Glutamatergic neuron (in vitro differentiated cells): ENCODE data around the gene UBE2J2. TPM values are rescaled to one million over a fixed set of nuclear protein-coding genes. Genes with fewer than 3 reads are reported as not detected.

ENCODE experiments used
- DNase-seq: peaks from one replicate; pipeline ENCODE4 v3.0.0; 2022
- H3K27ac Mint-ChIP-seq: one replicate; pipeline ENCODE4 v1.8.0; 2020; ENCODE audit warnings: mild to moderate bottlenecking, mixed read lengths, inconsistent platforms; ENCODE audit not compliant: unreplicated experiment
- H3K27me3 Mint-ChIP-seq: one replicate; pipeline ENCODE4 v1.8.0; 2020; ENCODE audit warnings: mild to moderate bottlenecking, moderate library complexity, mixed read lengths, inconsistent platforms; ENCODE audit not compliant: unreplicated experiment
- H3K36me3 Mint-ChIP-seq: one replicate; pipeline ENCODE4 v1.8.0; 2020; ENCODE audit warnings: mild to moderate bottlenecking, mixed read lengths, inconsistent platforms; ENCODE audit not compliant: unreplicated experiment
- H3K4me1 Mint-ChIP-seq: one replicate; pipeline ENCODE4 v1.8.0; 2020; ENCODE audit warnings: mild to moderate bottlenecking, low read depth, mixed read lengths, inconsistent platforms; ENCODE audit not compliant: unreplicated experiment
- H3K4me3 Mint-ChIP-seq: one replicate; pipeline ENCODE4 v1.8.0; 2020; ENCODE audit warnings: mild to moderate bottlenecking, mixed read lengths, inconsistent platforms; ENCODE audit not compliant: unreplicated experiment
- H3K9me3 Mint-ChIP-seq: one replicate; pipeline ENCODE4 v1.8.0; 2020; ENCODE audit warnings: mild to moderate bottlenecking, moderate library complexity, mixed read lengths, inconsistent platforms; ENCODE audit not compliant: unreplicated experiment
- CTCF ChIP-seq: fragments of 200-600 bp; sonication (generic); IDR thresholded peaks from one replicate; pipeline ENCODE4 v1.5.0; 2021; ENCODE audit not compliant: partially characterized antibody, unreplicated experiment
- total RNA-seq: library from RNA; stranded (reverse); fragmentation: NEBNext Ultra II Directional; extraction: Animal tissue kit (Norgen Biotek cat#: 25700); gene quantifications from one replicate; pipeline ENCODE4 v1.2.1, GENCODE V29; 2021; ENCODE audit not compliant: unreplicated experiment

Gene UBE2J2
- total RNA-seq, 1 donor from 2014 or later: 88.1 TPM

- Mint-ChIP-seq H3K27ac (no peak overlapping the region), H3K4me1 (peaks cover 9% of the 10 kb centered on the region), H3K9me3 (peaks cover 12% of the 10 kb centered on the region), H3K4me3 (no peak overlapping the region), H3K27me3 (peaks cover 13% of the 10 kb centered on the region), H3K36me3 (peaks cover under 1% of the 10 kb centered on the region)
- no peak for TF ChIP-seq CTCF
- DNase-seq: no peak
These were observed 45.5 kb downstream of the UBE2J2 start for GRCh38 chr1:1228187-1228586.

- Mint-ChIP-seq H3K4me3 (no peak overlapping the region), H3K27ac (no peak overlapping the region), H3K36me3 (peaks cover 6% of the 10 kb centered on the region), H3K4me1 (peaks cover 9% of the 10 kb centered on the region), H3K9me3 (peaks cover 12% of the 10 kb centered on the region), H3K27me3 (peaks cover 18% of the 10 kb centered on the region)
- no peak for DNase-seq
- TF ChIP-seq CTCF: no peak
These were observed 46.3 kb downstream of the UBE2J2 start for GRCh38 chr1:1227386-1227785.

GRCh38 chr1:1226566-1227362 is 46.9 kb downstream of the UBE2J2 start:
- H3K4me1 Mint-ChIP-seq: peaks cover 9% of the 10 kb centered on the region
- DNase-seq: no peak
- H3K36me3 Mint-ChIP-seq: peaks cover 6% of the 10 kb centered on the region
- H3K27me3 Mint-ChIP-seq: peaks cover 18% of the 10 kb centered on the region
- H3K4me3 Mint-ChIP-seq: no peak overlapping the region
- peaks cover 12% of the 10 kb centered on the region for H3K9me3 Mint-ChIP-seq
- H3K27ac Mint-ChIP-seq: no peak overlapping the region
- no peak for TF ChIP-seq CTCF

- Mint-ChIP-seq H3K4me3 (no peak overlapping the region), H3K9me3 (peaks cover 9% of the 10 kb centered on the region), H3K27ac (no peak overlapping the region), H3K36me3 (peaks cover 6% of the 10 kb centered on the region), H3K4me1 (peaks cover 9% of the 10 kb centered on the region), H3K27me3 (peaks cover 18% of the 10 kb centered on the region)
- TF ChIP-seq CTCF: no peak
- DNase-seq: no peak
These were observed 47.7 kb downstream of the UBE2J2 start for GRCh38 chr1:1225913-1226312.

GRCh38 chr1:1225238-1225845 is 48.3 kb downstream of the UBE2J2 start:
- no peak for DNase-seq
- Mint-ChIP-seq H3K4me3 (no peak overlapping the region), H3K9me3 (peaks cover 6% of the 10 kb centered on the region), H3K4me1 (peaks cover 6% of the 10 kb centered on the region), H3K27ac (no peak overlapping the region), H3K36me3 (peaks cover 6% of the 10 kb centered on the region), H3K27me3 (peaks cover 17% of the 10 kb centered on the region)
- TF ChIP-seq CTCF: no peak
